ENCODE measurements around the gene AXIN2. TPM values are rescaled to one million over a fixed set of nuclear protein-coding genes. Genes with fewer than 3 reads are reported as not detected.
A peak's percentile ranks its signal among the peaks of the same experiment; 100 is the strongest.

The AXIN2 gene
- 10 to 100 TPM; 16.5 to 69.3 (median 29.4) TPM for total RNA-seq

GRCh38 chr17:65561452-65562205 is at the start of gene AXIN2:
TSS of gene AXIN2 (minus strand) at chr17:65561648. CDS start at chr17:65558620, 3,028 bp downstream.
- Histone ChIP-seq H3K27me3 (no peaks in the 10 kb centered on the region), H3K9me3 (no peaks in the 10 kb centered on the region), H3K27ac (peak within 1 kb of the TSS; percentile 73 to 96 (median 92)), H3K36me3 (no peaks in the 10 kb centered on the region), H3K4me3 (peak within 1 kb of the TSS; percentile 78 to 97 (median 88)), H3K4me1 (peaks cover 0 to 50% (median 3%) of the 10 kb centered on the region in 4 donors)
- DNase-seq, result peak; percentile 73 to 94 (median 92)
- TF ChIP-seq POLR2A (IDR thresholded peaks at IDR 0.05) (no peak), CTCF (IDR thresholded peaks at IDR 0.05) (peak in 5 of 6 experiments; percentile 10 to 51 (median 33))

- Histone ChIP-seq H3K4me1 (peaks cover 0 to 3% (median 0%) of the 10 kb centered on the region in 4 donors), H3K4me3 (no peak overlapping the region), H3K9me3 (no peaks in the 10 kb centered on the region), H3K27me3 (no peaks in the 10 kb centered on the region), H3K27ac (no peak overlapping the region), H3K36me3 (no peaks in the 10 kb centered on the region)
- TF ChIP-seq POLR2A (IDR thresholded peaks at IDR 0.05) (no peak), CTCF (IDR thresholded peaks at IDR 0.05) (no peak)
- peak in 1 of 3 donors; percentile 26 for DNase-seq
Measured at GRCh38 chr17:65609749-65610148, 48.3 kb upstream of the AXIN2 start.

- peak in 1 of 3 donors; percentile 9 for DNase-seq
- no peak overlapping the region for H3K4me3 ChIP-seq
- no peaks in the 10 kb centered on the region for H3K27me3 ChIP-seq
- H3K4me1 ChIP-seq, result peaks cover 0 to 3% (median 0%) of the 10 kb centered on the region in 4 donors
- no peaks in the 10 kb centered on the region for H3K9me3 ChIP-seq
- no peaks in the 10 kb centered on the region for H3K36me3 ChIP-seq
- TF ChIP-seq CTCF (IDR thresholded peaks at IDR 0.05) (no peak), POLR2A (IDR thresholded peaks at IDR 0.05) (no peak)
- no peak overlapping the region for H3K27ac ChIP-seq
Measured at GRCh38 chr17:65609286-65609685, 47.8 kb upstream of the AXIN2 start.

- Histone ChIP-seq H3K36me3 (no peaks in the 10 kb centered on the region), H3K4me3 (no peak overlapping the region), H3K9me3 (no peaks in the 10 kb centered on the region), H3K27me3 (no peaks in the 10 kb centered on the region), H3K27ac (no peak overlapping the region), H3K4me1 (no peaks in the 10 kb centered on the region)
- DNase-seq, result no peak
- TF ChIP-seq POLR2A (IDR thresholded peaks at IDR 0.05) (no peak), CTCF (IDR thresholded peaks at IDR 0.05) (no peak)
Measured at GRCh38 chr17:65604070-65604469, 42.6 kb upstream of the AXIN2 start.

GRCh38 chr17:65601881-65602280 is 40.4 kb upstream of the AXIN2 start:
- no peak for DNase-seq
- TF ChIP-seq CTCF (IDR thresholded peaks at IDR 0.05) (no peak), POLR2A (IDR thresholded peaks at IDR 0.05) (no peak)
- Histone ChIP-seq H3K4me1 (no peaks in the 10 kb centered on the region), H3K27me3 (no peaks in the 10 kb centered on the region), H3K4me3 (no peak overlapping the region), H3K36me3 (no peaks in the 10 kb centered on the region), H3K9me3 (no peaks in the 10 kb centered on the region), H3K27ac (no peak overlapping the region)
